ENCODE results near the gene NLRX1.
"Not testable (repeated sequence)": the region's sequence is repeated elsewhere in the genome, so short reads cannot be mapped to it uniquely, and the experiment has no call there.

NLRX1 gene

DNA sequence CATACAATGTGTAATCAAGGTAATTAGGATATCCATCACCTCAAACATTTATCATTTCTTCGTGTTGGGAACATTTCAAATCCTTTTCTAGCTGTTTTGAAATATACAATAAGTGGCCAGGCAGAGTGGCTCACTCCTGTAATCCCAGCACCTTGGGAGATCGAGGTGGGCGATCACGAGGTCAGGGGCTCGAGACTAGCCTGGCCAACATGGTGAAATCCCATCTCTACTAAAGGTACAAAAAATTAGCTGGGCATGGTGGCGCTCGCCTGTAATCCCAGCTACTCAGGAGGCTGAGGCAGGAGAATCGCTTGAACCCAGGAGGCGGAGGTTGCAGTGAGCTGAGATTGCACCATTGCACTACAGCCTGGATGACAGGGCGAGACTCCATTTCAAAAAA lies 29.2 kb upstream of the NLRX1 start:
- not testable (repeated sequence) for H3K4me3 ChIP-seq (ENCODE audit: extremely low read depth, insufficient read depth, low read length, poor library complexity, severe bottlenecking); H3K27ac ChIP-seq (ENCODE audit: low read depth, low read length, severe bottlenecking); H3K9me3 ChIP-seq (ENCODE audit: control insufficient read depth, low read length); H3K36me3 ChIP-seq (ENCODE audit: control insufficient read depth, insufficient read depth, low read length); H3K4me1 ChIP-seq (ENCODE audit: control insufficient read depth, insufficient read depth, low read length, poor library complexity, severe bottlenecking)
- 82 to 98% methylated on average over 2 to 8 of the region's 10 CpGs for WGBS, 2 experiments (ENCODE audit: insufficient coverage in 2 of 2)

GRCh38 chr11:119144825-119145486 lies 23.6 kb upstream of the NLRX1 start:
- Histone ChIP-seq H3K4me3 (ENCODE audit: extremely low read depth, insufficient read depth, low read length, poor library complexity, severe bottlenecking) (no peak overlapping the region), H3K36me3 (ENCODE audit: control insufficient read depth, insufficient read depth, low read length) (no peaks in the 10 kb centered on the region), H3K27ac (ENCODE audit: low read depth, low read length, severe bottlenecking) (no peak overlapping the region), H3K9me3 (ENCODE audit: control insufficient read depth, low read length) (no peaks in the 10 kb centered on the region), H3K4me1 (ENCODE audit: control insufficient read depth, insufficient read depth, low read length, poor library complexity, severe bottlenecking) (no peaks in the 10 kb centered on the region)
- 33% methylated on average over 3 of the region's 7 CpGs for WGBS, 2 experiments (ENCODE audit: insufficient coverage in 2 of 2)

DNA sequence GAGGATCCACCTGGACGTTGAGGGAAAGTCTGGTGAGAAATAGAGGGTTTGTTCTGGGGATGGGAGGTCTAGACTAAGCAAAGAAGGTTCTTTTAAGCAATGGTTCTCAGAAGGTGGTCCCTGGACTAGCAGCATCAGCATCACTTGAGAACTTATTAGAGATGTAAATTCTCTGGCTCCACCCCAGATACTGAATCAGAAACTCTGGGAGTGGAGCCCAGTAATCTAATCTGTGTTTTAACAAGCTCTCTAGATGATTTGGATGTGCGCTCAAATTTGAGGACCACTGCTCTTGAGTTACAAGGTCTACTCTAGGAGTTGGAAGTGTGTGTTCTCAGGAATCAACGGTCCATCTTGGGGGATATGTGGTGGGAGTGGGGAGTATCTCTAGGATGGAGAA lies 23.0 kb upstream of the NLRX1 start:
- Histone ChIP-seq H3K27ac (ENCODE audit: low read depth, low read length, severe bottlenecking) (no peak overlapping the region), H3K4me3 (ENCODE audit: extremely low read depth, insufficient read depth, low read length, poor library complexity, severe bottlenecking) (no peak overlapping the region), H3K36me3 (ENCODE audit: control insufficient read depth, insufficient read depth, low read length) (no peaks in the 10 kb centered on the region), H3K9me3 (ENCODE audit: control insufficient read depth, low read length) (no peaks in the 10 kb centered on the region), H3K4me1 (ENCODE audit: control insufficient read depth, insufficient read depth, low read length, poor library complexity, severe bottlenecking) (no peaks in the 10 kb centered on the region)
- 54 to 63% methylated on average over 3 of the region's 3 CpGs for WGBS, 2 experiments (ENCODE audit: insufficient coverage in 2 of 2)

DNA sequence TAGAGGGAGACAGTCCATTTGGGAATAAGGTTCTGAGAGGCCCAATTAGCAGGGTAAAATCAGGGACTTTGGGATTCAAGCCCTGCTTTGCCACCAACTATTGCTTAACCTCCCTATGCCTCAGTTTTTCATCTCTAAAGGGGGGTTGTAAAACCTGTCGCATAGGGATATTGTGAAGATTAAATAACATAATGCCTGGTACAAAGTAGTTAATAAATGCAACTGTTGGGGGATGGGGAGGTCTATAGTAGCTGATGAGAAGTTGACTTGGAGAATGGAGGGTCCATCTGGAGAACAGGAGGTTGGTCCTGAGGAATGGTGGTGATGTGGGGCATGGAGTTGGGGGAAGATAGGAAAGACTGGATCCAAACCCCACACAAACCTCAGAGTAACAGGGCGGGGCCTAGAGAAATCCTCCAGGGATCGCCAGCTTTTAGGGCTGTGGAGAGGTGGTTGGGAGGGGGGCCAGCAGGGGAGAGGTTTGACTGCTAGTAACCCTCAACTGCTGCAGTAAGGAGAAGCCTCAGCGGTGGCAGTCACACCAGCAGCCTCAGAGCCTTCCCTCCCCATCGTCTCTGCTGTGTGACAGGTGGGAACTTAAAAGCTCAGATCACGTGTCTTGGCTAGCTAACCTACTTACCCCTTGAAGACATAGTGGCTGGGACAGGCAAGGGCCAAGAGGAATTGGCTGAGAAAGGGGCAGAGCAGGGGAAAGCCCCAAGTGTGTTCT lies 20.8 kb upstream of the NLRX1 start:
- H3K36me3 ChIP-seq (ENCODE audit: control insufficient read depth, insufficient read depth, low read length), result no peaks in the 10 kb centered on the region
- no peaks in the 10 kb centered on the region for H3K4me1 ChIP-seq (ENCODE audit: control insufficient read depth, insufficient read depth, low read length, poor library complexity, severe bottlenecking)
- 26 to 40% methylated on average over 2 to 3 of the region's 6 CpGs for WGBS, 2 experiments (ENCODE audit: insufficient coverage in 2 of 2)
- H3K27ac ChIP-seq (ENCODE audit: low read depth, low read length, severe bottlenecking), result no peak overlapping the region
- H3K9me3 ChIP-seq (ENCODE audit: control insufficient read depth, low read length), result no peaks in the 10 kb centered on the region
- no peak overlapping the region for H3K4me3 ChIP-seq (ENCODE audit: extremely low read depth, insufficient read depth, low read length, poor library complexity, severe bottlenecking)

- WGBS, 2 experiments (ENCODE audit: insufficient coverage in 2 of 2), result 0% methylated on average over 2 to 12 of the region's 16 CpGs
- H3K4me3 ChIP-seq (ENCODE audit: extremely low read depth, insufficient read depth, low read length, poor library complexity, severe bottlenecking), result peak overlapping the region; percentile 49
Observed at GRCh38 chr11:119148720-119149017, 19.9 kb upstream of the NLRX1 start.

GRCh38 chr11:119149018-119149785 lies 19.3 kb upstream of the NLRX1 start, which contains the start of gene ABCG4:
Gene ABCG4, plus strand, starts transcription at chr11:119149052. Its CDS starts 914 bp downstream, at chr11:119149966.
- H3K27ac ChIP-seq (ENCODE audit: low read depth, low read length, severe bottlenecking), result no peak within 1 kb of the TSS
- peak within 1 kb of the TSS; percentile 49 for H3K4me3 ChIP-seq (ENCODE audit: extremely low read depth, insufficient read depth, low read length, poor library complexity, severe bottlenecking)
- H3K4me1 ChIP-seq (ENCODE audit: control insufficient read depth, insufficient read depth, low read length, poor library complexity, severe bottlenecking), result no peaks in the 10 kb centered on the region
- WGBS, 2 experiments (ENCODE audit: insufficient coverage in 2 of 2), result 0% methylated on average over 30 to 54 of the region's 73 CpGs
- H3K9me3 ChIP-seq (ENCODE audit: control insufficient read depth, low read length), result no peaks in the 10 kb centered on the region
- H3K36me3 ChIP-seq (ENCODE audit: control insufficient read depth, insufficient read depth, low read length), result no peaks in the 10 kb centered on the region

More at GRCh38 chr11:119148720-119149017, 19.9 kb upstream of the NLRX1 start:
- Histone ChIP-seq H3K4me1 (ENCODE audit: control insufficient read depth, insufficient read depth, low read length, poor library complexity, severe bottlenecking) (no peaks in the 10 kb centered on the region), H3K27ac (ENCODE audit: low read depth, low read length, severe bottlenecking) (no peak overlapping the region), H3K9me3 (ENCODE audit: control insufficient read depth, low read length) (no peaks in the 10 kb centered on the region), H3K36me3 (ENCODE audit: control insufficient read depth, insufficient read depth, low read length) (no peaks in the 10 kb centered on the region)

DNA sequence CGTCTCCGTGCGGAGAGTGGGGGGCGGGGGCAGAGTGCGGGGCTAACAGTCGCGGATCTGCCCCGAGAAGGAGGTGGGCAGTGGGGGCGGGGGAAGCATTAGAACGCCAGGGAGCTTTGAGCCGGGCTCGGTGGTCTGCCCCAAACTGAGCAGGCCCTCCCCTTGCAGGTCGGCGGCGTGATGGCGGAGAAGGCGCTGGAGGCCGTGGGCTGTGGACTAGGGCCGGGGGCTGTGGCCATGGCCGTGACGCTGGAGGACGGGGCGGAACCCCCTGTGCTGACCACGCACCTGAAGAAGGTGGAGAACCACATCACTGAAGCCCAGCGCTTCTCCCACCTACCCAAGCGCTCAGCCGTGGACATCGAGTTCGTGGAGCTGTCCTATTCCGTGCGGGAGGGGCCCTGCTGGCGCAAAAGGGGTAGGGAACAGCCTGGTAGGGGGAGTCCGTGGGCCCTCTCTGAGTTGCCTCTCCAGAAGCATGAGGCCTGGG lies 18.7 kb upstream of the NLRX1 start:
- Histone ChIP-seq H3K4me3 (ENCODE audit: extremely low read depth, insufficient read depth, low read length, poor library complexity, severe bottlenecking) (peak overlapping the region; percentile 49), H3K4me1 (ENCODE audit: control insufficient read depth, insufficient read depth, low read length, poor library complexity, severe bottlenecking) (no peaks in the 10 kb centered on the region), H3K9me3 (ENCODE audit: control insufficient read depth, low read length) (no peaks in the 10 kb centered on the region), H3K36me3 (ENCODE audit: control insufficient read depth, insufficient read depth, low read length) (no peaks in the 10 kb centered on the region), H3K27ac (ENCODE audit: low read depth, low read length, severe bottlenecking) (no peak overlapping the region)
- WGBS, 2 experiments (ENCODE audit: insufficient coverage in 2 of 2), result 5 to 7% methylated on average over 23 to 24 of the region's 33 CpGs

- Histone ChIP-seq H3K27ac (ENCODE audit: low read depth, low read length, severe bottlenecking) (no peak overlapping the region), H3K4me1 (ENCODE audit: control insufficient read depth, insufficient read depth, low read length, poor library complexity, severe bottlenecking) (no peaks in the 10 kb centered on the region), H3K4me3 (ENCODE audit: extremely low read depth, insufficient read depth, low read length, poor library complexity, severe bottlenecking) (no peak overlapping the region), H3K9me3 (ENCODE audit: control insufficient read depth, low read length) (no peaks in the 10 kb centered on the region), H3K36me3 (ENCODE audit: control insufficient read depth, insufficient read depth, low read length) (no peaks in the 10 kb centered on the region)
- 85 to 86% methylated on average over 5 to 8 of the region's 9 CpGs for WGBS, 2 experiments (ENCODE audit: insufficient coverage in 2 of 2)
Observed at GRCh38 chr11:119152043-119152442, 16.5 kb upstream of the NLRX1 start.

- 70 to 96% methylated on average over 2 to 4 of the region's 4 CpGs for WGBS, 2 experiments (ENCODE audit: insufficient coverage in 2 of 2)
- Histone ChIP-seq H3K9me3 (ENCODE audit: control insufficient read depth, low read length) (no peaks in the 10 kb centered on the region), H3K4me1 (ENCODE audit: control insufficient read depth, insufficient read depth, low read length, poor library complexity, severe bottlenecking) (no peaks in the 10 kb centered on the region), H3K36me3 (ENCODE audit: control insufficient read depth, insufficient read depth, low read length) (no peaks in the 10 kb centered on the region), H3K4me3 (ENCODE audit: extremely low read depth, insufficient read depth, low read length, poor library complexity, severe bottlenecking) (no peak overlapping the region), H3K27ac (ENCODE audit: low read depth, low read length, severe bottlenecking) (no peak overlapping the region)
Observed at GRCh38 chr11:119152604-119153003, 15.9 kb upstream of the NLRX1 start.

DNA sequence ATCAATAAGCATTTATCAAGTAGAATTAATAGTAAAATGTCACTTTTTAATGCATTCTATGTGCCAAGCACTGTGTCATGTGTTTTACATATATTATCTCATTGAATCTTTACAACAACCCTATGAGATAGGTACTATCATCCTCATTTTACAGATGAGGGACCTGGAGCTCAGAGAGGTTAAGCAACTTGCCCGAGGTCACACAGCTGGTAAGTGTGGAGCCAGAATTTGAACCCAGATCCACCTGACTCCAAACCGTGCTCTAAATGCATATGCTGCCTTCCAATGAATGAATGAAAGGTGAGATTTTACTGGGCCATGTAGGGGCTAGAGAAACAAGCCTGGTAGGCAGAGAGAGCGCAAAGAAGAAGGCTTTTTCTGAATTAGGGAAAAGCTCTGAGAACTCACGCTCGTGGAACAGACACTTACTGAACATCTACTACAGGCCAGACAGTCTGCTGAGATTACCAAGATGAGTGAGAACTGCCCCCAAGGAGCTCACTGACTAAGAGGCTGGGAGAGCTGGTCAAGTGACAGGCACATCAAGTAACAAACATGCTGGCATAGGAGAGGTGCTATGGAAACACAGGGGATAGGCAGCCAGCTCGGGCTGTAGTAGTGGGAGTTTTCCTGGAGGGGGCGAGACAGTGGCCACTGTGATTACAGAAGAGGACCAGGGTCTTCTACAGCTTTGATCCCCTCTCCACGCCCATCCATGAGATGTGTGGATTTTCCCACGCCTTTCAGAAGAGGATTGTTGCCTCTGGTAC lies 15.3 kb upstream of the NLRX1 start:
- H3K9me3 ChIP-seq (ENCODE audit: control insufficient read depth, low read length), result no peaks in the 10 kb centered on the region
- H3K27ac ChIP-seq (ENCODE audit: low read depth, low read length, severe bottlenecking), result no peak overlapping the region
- no peaks in the 10 kb centered on the region for H3K4me1 ChIP-seq (ENCODE audit: control insufficient read depth, insufficient read depth, low read length, poor library complexity, severe bottlenecking)
- no peak overlapping the region for H3K4me3 ChIP-seq (ENCODE audit: extremely low read depth, insufficient read depth, low read length, poor library complexity, severe bottlenecking)
- 79 to 93% methylated on average over 5 of the region's 9 CpGs for WGBS, 2 experiments (ENCODE audit: insufficient coverage in 2 of 2)
- no peaks in the 10 kb centered on the region for H3K36me3 ChIP-seq (ENCODE audit: control insufficient read depth, insufficient read depth, low read length)
